Embryonic facial prominence (tissue), 1 donor: ENCODE results near the gene ZBTB8A.
"Not testable (repeated sequence)": the region's sequence is repeated elsewhere in the genome, so short reads cannot be mapped to it uniquely, and the experiment has no call there.

Experiments used
- DNase-seq: peaks from one replicate; pipeline ENCODE4 v3.0.0-alpha.2; 2016; ENCODE audit errors: extremely low spot score

ZBTB8A gene

GRCh38 chr1:32619701-32620485 lies 80.7 kb downstream of the ZBTB8A start:
- DNase-seq, result no peak

GRCh38 chr1:32622205-32622604 lies 83.0 kb downstream of the ZBTB8A start:
- no peak for DNase-seq

GRCh38 chr1:32622806-32623681 lies 83.8 kb downstream of the ZBTB8A start:
- DNase-seq, result no peak

GRCh38 chr1:32623775-32624174 lies 84.5 kb downstream of the ZBTB8A start:
- DNase-seq, result no peak

GRCh38 chr1:32626176-32626575 lies 86.9 kb downstream of the ZBTB8A start:
- no peak for DNase-seq

GRCh38 chr1:32627596-32628162 lies 88.5 kb downstream of the ZBTB8A start:
- DNase-seq, result no peak

- not testable (repeated sequence) for DNase-seq
These were observed 90.9 kb downstream of the ZBTB8A start for GRCh38 chr1:32630173-32630572.

- DNase-seq, result no peak
These were observed 93.6 kb downstream of the ZBTB8A start for GRCh38 chr1:32632829-32633228.

- DNase-seq, result no peak
These were observed 96.5 kb downstream of the ZBTB8A start for GRCh38 chr1:32635508-32636277.

GRCh38 chr1:32636914-32637645 lies 97.9 kb downstream of the ZBTB8A start:
- no peak for DNase-seq

GRCh38 chr1:32639489-32640075 lies 100.4 kb downstream of the ZBTB8A start:
- DNase-seq, result no peak

- DNase-seq, result not testable (repeated sequence)
These were observed 103.1 kb downstream of the ZBTB8A start for GRCh38 chr1:32642292-32642827.

GRCh38 chr1:32644426-32644825 lies 105.2 kb downstream of the ZBTB8A start:
- DNase-seq, result no peak

- DNase-seq, result no peak
These were observed 108.3 kb downstream of the ZBTB8A start for GRCh38 chr1:32647308-32648134.

- peak; percentile 92 for DNase-seq
These were observed 111.1 kb downstream of the ZBTB8A start, which contains the start of gene ZBTB8OS for GRCh38 chr1:32650248-32650751. TSS of gene ZBTB8OS (minus strand) at chr1:32650550. CDS start at chr1:32650529, 21 bp downstream.

GRCh38 chr1:32650752-32651460 lies 111.7 kb downstream of the ZBTB8A start, which contains the start of gene RBBP4:
TSS of gene RBBP4 (plus strand) at chr1:32651208. CDS start at chr1:32651307, 99 bp downstream.
- DNase-seq, result peak; percentile 94

- no peak for DNase-seq
These were observed 112.3 kb downstream of the ZBTB8A start for GRCh38 chr1:32651461-32652073.
